HG02623 (cell line): ENCODE results near the gene CHRM4.

Source experiments
- ATAC-seq: cut with Tn5 transposase; IDR thresholded peaks from one replicate; pipeline ENCODE4 v1.9.1; 2021; ENCODE audit warnings: moderate library complexity; ENCODE audit not compliant: unreplicated experiment

Gene CHRM4

DNA sequence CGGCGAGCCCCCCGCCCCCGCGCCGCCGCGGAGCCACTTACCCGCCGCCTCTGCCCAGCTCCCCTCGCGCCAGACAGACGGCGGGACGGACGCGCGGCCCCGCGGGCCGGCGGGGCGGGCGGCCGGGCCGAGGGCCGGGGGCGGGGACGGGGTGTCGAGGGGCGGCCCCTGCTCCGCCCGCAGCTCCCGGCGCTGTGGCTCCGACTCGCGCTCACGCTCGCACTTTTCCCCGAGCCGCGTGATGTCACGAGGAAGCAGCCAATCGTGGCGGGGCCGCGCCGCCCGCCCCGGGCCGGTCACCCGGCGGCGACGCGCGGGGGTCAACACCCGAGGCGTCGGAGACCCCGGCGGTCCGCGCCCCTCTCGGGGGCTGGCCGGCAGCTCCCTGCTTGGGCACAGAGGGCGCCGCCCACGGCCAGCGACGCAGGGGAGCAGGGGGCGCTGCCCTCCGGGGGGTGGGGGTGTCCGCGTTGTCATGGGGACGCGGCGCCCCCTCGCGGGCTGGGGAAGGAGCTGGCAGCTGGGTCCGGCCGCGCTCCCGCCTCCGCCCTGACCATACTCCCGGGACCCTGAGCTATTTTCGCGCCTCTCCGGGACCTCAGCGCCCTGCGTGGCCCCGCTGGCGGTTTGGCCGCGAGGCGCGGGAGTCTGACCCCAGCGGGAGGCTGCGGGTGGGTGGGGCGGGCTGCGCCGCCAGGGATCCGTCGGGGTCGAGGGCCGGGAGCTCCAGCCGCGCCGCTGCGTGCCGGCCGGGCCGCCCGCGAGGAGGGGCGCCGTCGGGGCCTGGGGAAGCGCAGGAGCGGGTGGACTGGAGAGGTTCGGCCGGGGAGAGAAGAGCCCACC is at the start of gene CHRM4:
CHRM4 (minus strand) TSS at position 199 of the 843 bp plus-strand sequence. CDS start 5,219 bp downstream, outside the sequence.
- ATAC-seq, result no peak

DNA sequence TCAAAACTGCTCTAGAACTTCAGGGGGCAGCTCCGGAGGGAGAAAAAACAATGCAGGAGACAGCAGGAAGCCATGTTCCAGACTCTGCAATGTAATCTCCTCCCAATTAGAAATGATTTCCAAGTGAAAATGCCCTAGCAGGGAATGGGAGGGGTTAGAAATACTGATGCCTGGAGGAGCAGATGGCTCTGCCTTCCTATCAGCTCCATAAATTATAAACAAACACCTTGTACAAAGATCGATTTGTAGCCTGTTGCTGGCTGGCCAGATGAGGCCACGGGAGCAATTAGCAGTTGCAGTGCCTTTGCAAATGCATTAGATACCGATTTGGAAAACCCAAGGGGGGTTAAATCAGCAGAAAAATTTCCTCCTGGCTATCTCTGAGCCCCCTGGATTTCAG is 46.6 kb upstream of the CHRM4 start:
- ATAC-seq, result no peak

DNA sequence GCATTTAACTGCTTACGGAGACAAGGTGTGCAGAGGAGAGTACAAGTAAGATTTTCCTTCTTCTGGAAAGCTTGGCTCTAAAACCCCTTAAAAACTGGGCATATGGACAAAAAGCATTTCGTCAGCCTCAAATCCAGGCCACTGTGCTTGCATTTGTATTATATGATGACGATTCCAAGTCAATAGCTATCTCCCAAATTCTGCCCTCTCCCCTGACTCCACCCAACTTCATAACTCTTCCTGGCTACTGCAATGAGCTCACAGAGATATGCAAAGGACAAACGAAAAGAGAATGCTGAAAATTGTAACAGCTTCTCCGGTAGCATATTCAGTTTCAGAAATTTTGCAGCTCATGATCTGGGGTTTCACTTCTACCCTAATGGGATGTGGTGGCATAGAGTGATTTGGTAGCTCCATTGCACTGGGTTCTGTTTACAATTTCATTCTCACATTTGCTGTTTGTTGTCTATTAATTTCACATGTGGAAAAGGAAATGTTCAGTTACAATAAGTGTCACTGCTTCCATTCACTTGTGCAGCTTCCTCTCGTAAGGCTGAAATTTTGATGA is 45.6 kb upstream of the CHRM4 start:
- ATAC-seq, result no peak

DNA sequence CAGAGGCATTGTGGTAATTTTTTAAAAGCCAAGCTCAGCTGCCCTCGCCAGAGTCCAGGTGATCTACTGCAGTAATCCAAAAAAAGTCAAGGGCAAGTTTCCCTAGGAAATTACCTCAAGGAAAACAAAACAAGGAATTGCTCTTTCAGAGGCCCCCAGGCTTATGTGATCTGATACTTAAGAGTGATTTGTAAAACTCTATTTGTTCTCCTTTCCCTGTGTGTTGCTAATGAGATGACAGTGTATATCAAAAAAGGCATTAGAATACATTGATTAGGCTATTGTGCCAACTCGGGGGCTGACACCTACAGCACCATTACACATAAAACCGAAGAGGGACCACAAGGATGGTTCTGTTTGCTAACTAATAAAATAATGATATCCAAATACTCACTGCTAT is 44.5 kb upstream of the CHRM4 start:
- no peak for ATAC-seq

- ATAC-seq, result no peak
These were observed 44.1 kb upstream of the CHRM4 start for GRCh38 chr11:46435679-46436078.

GRCh38 chr11:46431211-46431610 is 39.6 kb upstream of the CHRM4 start:
- ATAC-seq, result no peak

- no peak for ATAC-seq
These were observed 38.1 kb upstream of the CHRM4 start for GRCh38 chr11:46429717-46430116.

GRCh38 chr11:46427364-46427763 is 35.8 kb upstream of the CHRM4 start:
- ATAC-seq, result no peak

- ATAC-seq, result no peak
These were observed 34.8 kb upstream of the CHRM4 start for GRCh38 chr11:46426233-46426991.

DNA sequence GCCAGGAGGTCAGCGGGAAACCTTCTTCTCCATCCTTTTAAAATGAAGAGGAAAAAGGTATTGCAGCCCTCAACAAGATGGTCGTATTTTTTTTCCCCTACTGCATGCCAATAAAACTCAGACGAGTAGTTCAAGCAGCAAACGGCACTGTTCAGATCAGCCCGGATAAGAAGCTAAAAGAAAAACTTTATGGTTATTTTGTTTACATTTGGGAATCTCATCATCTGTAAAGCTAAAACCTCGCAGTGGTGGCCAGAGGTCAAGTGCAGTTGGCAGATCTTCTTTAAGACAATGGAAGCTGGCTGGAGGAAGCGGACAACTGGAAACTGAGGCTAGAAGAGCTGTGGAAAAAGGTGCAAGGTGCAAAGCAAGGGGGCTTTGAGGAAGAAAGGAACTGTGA is 31.0 kb upstream of the CHRM4 start:
- no peak for ATAC-seq

DNA sequence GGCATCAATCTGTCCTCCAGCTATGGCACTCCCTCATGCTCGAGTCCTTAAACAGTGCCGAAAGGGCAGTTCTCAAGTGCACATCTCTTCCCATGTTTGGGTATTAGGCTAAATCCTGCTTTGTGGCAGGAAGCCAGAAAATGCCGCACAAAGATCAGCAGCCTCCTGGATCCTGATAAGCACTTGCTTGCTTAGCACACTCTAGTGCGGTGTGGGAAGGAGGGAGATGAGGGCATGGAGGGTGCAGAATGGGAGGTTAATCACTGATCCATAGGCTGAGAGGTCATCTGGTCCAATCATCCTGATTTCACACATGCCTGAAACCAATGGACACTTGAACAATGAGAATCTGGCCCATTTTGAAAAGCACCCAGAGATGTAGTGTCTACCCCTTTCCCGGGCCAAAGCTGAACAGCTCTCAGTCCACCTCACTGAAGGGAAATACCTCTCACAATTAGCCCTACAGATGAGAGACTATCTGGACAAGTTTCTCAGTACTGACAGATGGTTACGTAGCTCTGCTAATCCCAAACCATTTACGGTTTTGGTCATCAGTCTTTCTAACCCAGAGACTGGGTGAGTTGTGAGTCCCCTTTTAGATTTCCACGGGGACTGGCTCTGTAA is 29.8 kb upstream of the CHRM4 start:
- no peak for ATAC-seq

- ATAC-seq, result no peak
These were observed 28.9 kb upstream of the CHRM4 start for GRCh38 chr11:46420513-46420912.

- ATAC-seq, result no peak
These were observed 27.2 kb upstream of the CHRM4 start for GRCh38 chr11:46418751-46419150.

GRCh38 chr11:46417711-46418110 is 26.1 kb upstream of the CHRM4 start:
- ATAC-seq, result no peak

DNA sequence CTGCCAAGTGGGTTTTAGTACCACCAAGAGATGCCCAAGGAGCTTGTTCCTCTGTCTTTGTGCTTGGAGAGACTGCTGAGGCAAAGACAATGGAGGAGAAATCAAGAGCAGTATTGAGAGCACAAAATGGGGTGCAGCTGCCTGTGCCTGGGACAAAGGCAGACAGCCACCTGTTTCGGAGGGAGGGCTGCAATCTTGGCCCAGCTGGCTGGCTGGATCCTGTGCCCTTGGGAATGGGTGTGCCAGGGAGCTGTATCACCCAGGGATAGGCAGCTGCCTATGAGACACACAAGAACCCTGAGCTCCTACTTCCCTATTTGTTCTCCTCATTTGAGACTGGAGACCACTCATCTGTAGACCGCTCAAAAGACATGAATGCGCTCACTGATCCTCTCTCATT is 23.3 kb upstream of the CHRM4 start:
- ATAC-seq, result no peak

GRCh38 chr11:46414466-46414796 is 22.9 kb upstream of the CHRM4 start:
- no peak for ATAC-seq

GRCh38 chr11:46413760-46414465 is 22.3 kb upstream of the CHRM4 start:
- ATAC-seq, result no peak

DNA sequence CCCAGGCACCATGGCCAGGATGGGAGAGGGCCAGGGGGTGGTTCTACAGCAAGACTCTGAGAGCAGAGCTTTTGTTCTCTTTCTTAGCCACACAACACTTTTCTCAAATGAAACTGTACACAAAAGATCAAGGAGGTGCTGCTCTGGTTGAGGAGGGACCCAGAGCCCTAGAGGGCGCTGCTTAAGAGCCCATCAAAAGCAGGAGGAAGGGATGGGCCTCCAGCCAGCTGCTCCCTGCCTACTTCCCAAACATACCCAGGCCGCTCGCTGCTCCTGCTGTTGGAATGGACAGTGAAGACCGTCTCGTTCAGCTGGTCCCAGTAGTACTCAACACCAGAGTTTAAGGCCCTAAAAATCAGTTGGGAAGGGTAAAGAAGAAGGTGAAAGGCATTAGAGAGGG is 18.4 kb upstream of the CHRM4 start:
- ATAC-seq, result no peak

GRCh38 chr11:46408407-46408986 is 16.9 kb upstream of the CHRM4 start:
- ATAC-seq, result no peak

DNA sequence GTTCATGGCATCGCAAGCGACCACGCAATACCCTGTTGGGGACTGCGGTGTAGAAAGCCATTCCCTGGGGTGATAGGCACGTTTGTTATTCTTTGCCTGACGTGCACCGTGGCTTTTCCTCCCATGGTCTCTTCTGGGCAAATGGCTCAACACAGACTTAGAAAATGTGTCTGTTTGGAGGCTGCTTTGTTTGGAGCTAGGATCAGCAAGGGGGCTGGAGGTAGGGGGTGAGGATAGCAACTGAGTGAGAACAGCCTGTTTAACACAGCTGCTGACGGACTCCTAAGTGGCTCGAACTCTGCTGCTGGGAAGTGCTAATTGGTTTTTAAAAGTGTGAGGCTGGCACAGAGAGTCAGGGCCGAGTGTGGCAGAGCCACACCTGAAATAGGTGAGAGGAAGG is 16.1 kb upstream of the CHRM4 start:
- no peak for ATAC-seq
